Fibroblast of lung (primary cell): ENCODE results near the gene DENND5B. TPM values are rescaled to one million over a fixed set of nuclear protein-coding genes. Genes with fewer than 3 reads are reported as not detected.

Source experiments
- DNase-seq, 2 donors: peaks; one replicate each; pipeline versions ENCODE4 v3.0.0 to v3.0.0-alpha.2; 2010; ENCODE audit warnings: low read depth in 2 of 2
- H2AFZ ChIP-seq: 2 replicates; pipeline ENCODE4 v1.5.1; 2012; ENCODE audit warnings: low read length, control low read depth, inconsistent platforms
- H3K27ac ChIP-seq: 2 replicates; pipeline ENCODE4 v1.5.1; 2011; ENCODE audit warnings: low read length, control low read depth; ENCODE audit not compliant: insufficient read depth
- H3K27me3 ChIP-seq: 2 replicates; pipeline ENCODE4 v1.5.1; 2011; ENCODE audit warnings: mild to moderate bottlenecking, low read length; ENCODE audit not compliant: control insufficient read depth, insufficient read depth
- H3K36me3 ChIP-seq: 2 replicates; pipeline ENCODE4 v1.5.1; 2011; ENCODE audit warnings: low read length; ENCODE audit not compliant: control insufficient read depth, insufficient read depth
- H3K4me1 ChIP-seq: 2 replicates; pipeline ENCODE4 v1.5.1; 2011; ENCODE audit warnings: low read length; ENCODE audit not compliant: control insufficient read depth, insufficient read depth; ENCODE audit errors: extremely low read depth
- H3K4me2 ChIP-seq: 2 replicates; pipeline ENCODE4 v1.5.1; 2011; ENCODE audit warnings: low read length, control low read depth; ENCODE audit not compliant: insufficient read depth; ENCODE audit errors: extremely low read depth
- H3K4me3 ChIP-seq, 4 experiments: fragments of 200-600 bp in 1 of 4; sonication (generic) in 1 of 4; replicated peaks in 1 of 4; 2 replicates each; pipeline ENCODE4 v1.5.1; 2011 to 2016; ENCODE audit warnings: low read length in 4 of 4, low read depth in 3 of 4, mild to moderate bottlenecking in 3 of 4, control low read depth in 2 of 4, inconsistent platforms in 1 of 4, mixed read lengths in 1 of 4; ENCODE audit not compliant: insufficient read depth in 1 of 4; ENCODE audit errors: control extremely low read depth in 1 of 4
- H3K79me2 ChIP-seq: 2 replicates; pipeline ENCODE4 v1.5.1; 2012; ENCODE audit warnings: mild to moderate bottlenecking, low read length, inconsistent platforms; ENCODE audit not compliant: control insufficient read depth, insufficient read depth
- H3K9ac ChIP-seq: 2 replicates; pipeline ENCODE4 v1.5.1; 2011; ENCODE audit warnings: mild to moderate bottlenecking, low read length, control low read depth; ENCODE audit not compliant: insufficient read depth
- H3K9me3 ChIP-seq: 2 replicates; pipeline ENCODE4 v1.5.1; 2012; ENCODE audit warnings: low read depth, low read length; ENCODE audit not compliant: control insufficient read depth, insufficient read depth
- H4K20me1 ChIP-seq: 2 replicates; pipeline ENCODE4 v1.5.1; 2011; ENCODE audit warnings: low read length; ENCODE audit not compliant: control insufficient read depth, insufficient read depth; ENCODE audit errors: extremely low read depth
- EZH2 ChIP-seq: IDR thresholded peaks from 2 replicates; pipeline ENCODE4 v1.5.1; 2012; ENCODE audit warnings: low read length, control low read depth, mild to moderate bottlenecking; ENCODE audit errors: missing control alignments
- polyA plus RNA-seq, 2 donors: library from polyadenylated mRNA; depleted of rRNA in 1 of 2; stranded (reverse) in 1 of 2; unstranded in 1 of 2; fragments of >200 nt; gene quantifications; 2 replicates each; pipeline ENCODE4 v1.2.1, GENCODE V29; 2011 to 2012; ENCODE audit warnings: missing spikeins in 1 of 2
- total RNA-seq: library from RNA; depleted of rRNA; stranded (reverse); fragments of >200 nt; gene quantifications from 2 replicates; pipeline ENCODE4 v1.2.1, GENCODE V29; 2014
- TF ChIP-seq, protein P1 (sequence below), 2 donors: IDR thresholded peaks in 1 of 2; conservative IDR thresholded peaks in 1 of 2; 1 replicate in 1 of 2; 2 replicates in 1 of 2; pipeline ENCODE4 v1.5.1; 2011 to 2012; ENCODE audit warnings: low read length in 2 of 2, control low read depth in 1 of 2, inconsistent platforms in 1 of 2, low read depth in 1 of 2, mild to moderate bottlenecking in 1 of 2

The DENND5B gene
- total and polyA plus RNA-seq, 2 donors (not counting 1 experiment from before 2014, with no cell fraction given): 5.3 to 6.9 TPM

DNA sequence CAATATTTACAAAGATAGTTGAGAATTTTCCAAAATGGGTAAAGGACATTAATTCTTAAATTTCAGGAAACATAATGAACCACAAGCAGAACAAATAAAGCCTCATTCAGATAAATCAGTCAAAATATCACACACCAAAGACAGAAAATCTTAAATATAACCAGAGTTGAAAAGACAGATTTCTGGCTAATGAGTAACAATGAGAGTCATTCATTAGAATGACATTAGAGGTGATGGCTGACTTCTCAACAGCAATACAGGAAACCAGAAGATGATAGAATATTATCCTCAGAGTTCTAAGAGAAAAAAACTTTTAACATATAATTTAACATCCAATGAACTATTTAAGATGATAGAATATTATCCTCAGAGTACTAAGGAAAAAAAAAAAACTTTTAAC is 124.2 kb downstream of the DENND5B start:
- TF ChIP-seq, protein P1, sequence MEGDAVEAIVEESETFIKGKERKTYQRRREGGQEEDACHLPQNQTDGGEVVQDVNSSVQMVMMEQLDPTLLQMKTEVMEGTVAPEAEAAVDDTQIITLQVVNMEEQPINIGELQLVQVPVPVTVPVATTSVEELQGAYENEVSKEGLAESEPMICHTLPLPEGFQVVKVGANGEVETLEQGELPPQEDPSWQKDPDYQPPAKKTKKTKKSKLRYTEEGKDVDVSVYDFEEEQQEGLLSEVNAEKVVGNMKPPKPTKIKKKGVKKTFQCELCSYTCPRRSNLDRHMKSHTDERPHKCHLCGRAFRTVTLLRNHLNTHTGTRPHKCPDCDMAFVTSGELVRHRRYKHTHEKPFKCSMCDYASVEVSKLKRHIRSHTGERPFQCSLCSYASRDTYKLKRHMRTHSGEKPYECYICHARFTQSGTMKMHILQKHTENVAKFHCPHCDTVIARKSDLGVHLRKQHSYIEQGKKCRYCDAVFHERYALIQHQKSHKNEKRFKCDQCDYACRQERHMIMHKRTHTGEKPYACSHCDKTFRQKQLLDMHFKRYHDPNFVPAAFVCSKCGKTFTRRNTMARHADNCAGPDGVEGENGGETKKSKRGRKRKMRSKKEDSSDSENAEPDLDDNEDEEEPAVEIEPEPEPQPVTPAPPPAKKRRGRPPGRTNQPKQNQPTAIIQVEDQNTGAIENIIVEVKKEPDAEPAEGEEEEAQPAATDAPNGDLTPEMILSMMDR (conservative IDR thresholded peaks at IDR 0.05 in 1 of 2, IDR thresholded peaks at IDR 0.05 in 1 of 2; ENCODE audit: low read depth in 1 of 2, low read length in 2 of 2): no peak
- no peak for TF ChIP-seq EZH2
- no peak overlapping the region for H3K4me3 ChIP-seq
- no peak overlapping the region for H3K9ac ChIP-seq
- no peak overlapping the region for H2AFZ ChIP-seq
- no peaks in the 10 kb centered on the region for H3K36me3 ChIP-seq
- DNase-seq: peak in 1 of 2 donors; percentile 51
- no peaks in the 10 kb centered on the region for H3K79me2 ChIP-seq
- H3K27me3 ChIP-seq: no peaks in the 10 kb centered on the region
- H3K9me3 ChIP-seq: no peaks in the 10 kb centered on the region
- H4K20me1 ChIP-seq: no peaks in the 10 kb centered on the region
- H3K4me2 ChIP-seq: no peak overlapping the region
- no peaks in the 10 kb centered on the region for H3K4me1 ChIP-seq
- no peak overlapping the region for H3K27ac ChIP-seq

GRCh38 chr12:31465002-31465401 is 125.9 kb downstream of the DENND5B start:
- no peak overlapping the region for H3K4me2 ChIP-seq
- no peak overlapping the region for H2AFZ ChIP-seq
- no peaks in the 10 kb centered on the region for H3K4me1 ChIP-seq
- no peak overlapping the region for H3K4me3 ChIP-seq
- H3K9ac ChIP-seq: no peak overlapping the region
- TF ChIP-seq, protein P1 (conservative IDR thresholded peaks at IDR 0.05 in 1 of 2, IDR thresholded peaks at IDR 0.05 in 1 of 2; ENCODE audit: low read depth in 1 of 2, low read length in 2 of 2): no peak
- no peak for TF ChIP-seq EZH2
- no peaks in the 10 kb centered on the region for H3K27me3 ChIP-seq
- no peaks in the 10 kb centered on the region for H4K20me1 ChIP-seq
- no peaks in the 10 kb centered on the region for H3K79me2 ChIP-seq
- H3K9me3 ChIP-seq: no peaks in the 10 kb centered on the region
- DNase-seq: no peak
- no peaks in the 10 kb centered on the region for H3K36me3 ChIP-seq
- no peak overlapping the region for H3K27ac ChIP-seq

DNA sequence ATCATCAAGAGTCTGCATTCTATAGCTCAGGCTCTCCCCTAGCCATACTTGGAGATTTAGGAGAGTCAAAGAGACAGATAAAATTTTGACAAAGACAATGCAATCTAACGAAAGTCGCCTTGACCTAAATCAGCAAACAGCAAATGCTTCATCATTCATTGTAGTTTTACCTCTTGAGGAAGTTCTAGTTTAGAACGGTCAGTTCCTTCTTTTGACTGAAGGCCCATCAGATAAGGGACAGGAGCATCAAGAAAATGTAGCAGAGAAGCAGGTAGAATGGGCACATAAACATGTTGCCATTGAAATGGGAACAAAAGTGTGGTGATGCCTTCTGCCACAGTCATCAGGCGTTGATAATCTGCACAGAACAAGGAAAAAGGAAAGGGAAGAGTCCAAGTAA is 130.9 kb downstream of the DENND5B start:
- Histone ChIP-seq H3K27me3 (no peaks in the 10 kb centered on the region), H4K20me1 (no peaks in the 10 kb centered on the region), H3K36me3 (no peaks in the 10 kb centered on the region), H3K9me3 (no peaks in the 10 kb centered on the region), H3K79me2 (no peaks in the 10 kb centered on the region), H3K9ac (no peak overlapping the region), H3K27ac (no peak overlapping the region), H2AFZ (no peak overlapping the region), H3K4me1 (no peaks in the 10 kb centered on the region), H3K4me3 (no peak overlapping the region), H3K4me2 (no peak overlapping the region)
- TF ChIP-seq, protein P1 (conservative IDR thresholded peaks at IDR 0.05 in 1 of 2, IDR thresholded peaks at IDR 0.05 in 1 of 2; ENCODE audit: low read depth in 1 of 2, low read length in 2 of 2): no peak
- no peak for TF ChIP-seq EZH2
- DNase-seq: no peak
